ENCODE measurements around the gene LMO7. TPM values are rescaled to one million over a fixed set of nuclear protein-coding genes. Genes with fewer than 3 reads are reported as not detected.

Gene LMO7
- total and polyA plus RNA-seq, 4 donors = 75.9 to 679 (median 214) TPM

DNA sequence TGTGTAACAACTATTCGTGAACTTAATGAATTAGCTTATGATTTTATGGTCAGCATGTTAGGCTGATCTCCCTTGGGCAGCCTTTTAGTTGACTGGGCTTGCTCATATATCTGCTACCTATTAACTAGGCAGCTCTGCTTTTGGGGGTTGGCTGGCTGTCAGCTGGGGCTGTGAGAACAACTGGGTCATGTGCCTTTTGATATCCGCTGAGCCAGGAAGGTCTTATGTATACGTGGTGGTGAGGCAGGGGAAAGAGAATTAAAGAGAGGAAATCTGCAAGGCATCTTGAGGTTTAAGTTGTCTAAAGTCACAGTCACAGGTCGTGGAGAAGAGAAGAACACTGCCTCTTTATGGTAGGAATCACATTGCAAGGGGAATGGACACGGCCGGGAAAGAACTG, 206.9 kb downstream of the LMO7 start:
- H3K36me3 ChIP-seq (ENCODE audit: control insufficient read depth in 4 of 4, insufficient read depth in 4 of 4, low read length in 4 of 4) = peaks cover 11 to 22% (median 14%) of the 10 kb centered on the region in 4 donors
- 86% methylated on average over 6 of the region's 6 CpGs for WGBS, 2 donors

DNA sequence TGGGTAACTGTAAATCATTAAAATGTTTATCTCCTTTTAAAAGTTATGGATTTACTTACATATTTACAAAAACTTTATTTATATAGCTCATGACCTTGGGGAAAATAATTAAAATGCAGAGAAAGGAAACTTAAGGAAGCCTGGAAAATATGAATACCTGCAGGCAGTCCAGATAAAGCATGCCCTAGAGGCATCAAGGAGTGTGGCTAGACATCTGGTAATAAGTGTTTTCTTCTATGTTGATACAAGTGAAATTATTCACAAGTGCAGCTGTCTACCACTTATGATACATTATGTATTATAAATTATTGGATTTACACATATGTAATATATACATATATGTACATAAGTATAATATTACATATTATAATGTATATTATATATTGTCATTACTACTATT, 207.9 kb downstream of the LMO7 start:
- TF ChIP-seq, protein P1, sequence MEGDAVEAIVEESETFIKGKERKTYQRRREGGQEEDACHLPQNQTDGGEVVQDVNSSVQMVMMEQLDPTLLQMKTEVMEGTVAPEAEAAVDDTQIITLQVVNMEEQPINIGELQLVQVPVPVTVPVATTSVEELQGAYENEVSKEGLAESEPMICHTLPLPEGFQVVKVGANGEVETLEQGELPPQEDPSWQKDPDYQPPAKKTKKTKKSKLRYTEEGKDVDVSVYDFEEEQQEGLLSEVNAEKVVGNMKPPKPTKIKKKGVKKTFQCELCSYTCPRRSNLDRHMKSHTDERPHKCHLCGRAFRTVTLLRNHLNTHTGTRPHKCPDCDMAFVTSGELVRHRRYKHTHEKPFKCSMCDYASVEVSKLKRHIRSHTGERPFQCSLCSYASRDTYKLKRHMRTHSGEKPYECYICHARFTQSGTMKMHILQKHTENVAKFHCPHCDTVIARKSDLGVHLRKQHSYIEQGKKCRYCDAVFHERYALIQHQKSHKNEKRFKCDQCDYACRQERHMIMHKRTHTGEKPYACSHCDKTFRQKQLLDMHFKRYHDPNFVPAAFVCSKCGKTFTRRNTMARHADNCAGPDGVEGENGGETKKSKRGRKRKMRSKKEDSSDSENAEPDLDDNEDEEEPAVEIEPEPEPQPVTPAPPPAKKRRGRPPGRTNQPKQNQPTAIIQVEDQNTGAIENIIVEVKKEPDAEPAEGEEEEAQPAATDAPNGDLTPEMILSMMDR (IDR thresholded peaks at IDR 0.05; ENCODE audit: control extremely low read depth, extremely low read depth) = no peak
- Histone ChIP-seq H3K4me3 (no peak overlapping the region), H3K27me3 (ENCODE audit: control insufficient read depth in 3 of 3, insufficient read depth in 3 of 3, low read length in 2 of 3) (no peaks in the 10 kb centered on the region), H3K9ac (ENCODE audit: insufficient read depth in 1 of 2, low read length in 2 of 2) (no peak overlapping the region), H3K9me3 (ENCODE audit: control insufficient read depth in 4 of 4, insufficient read depth in 3 of 4, low read length in 3 of 4) (no peaks in the 10 kb centered on the region), H3K27ac (ENCODE audit: low read depth in 1 of 2, low read length in 1 of 2) (no peak overlapping the region), H3K36me3 (ENCODE audit: control insufficient read depth in 4 of 4, insufficient read depth in 4 of 4, low read length in 4 of 4) (peaks cover 10 to 27% (median 14%) of the 10 kb centered on the region in 4 donors), H3K4me1 (ENCODE audit: control insufficient read depth in 5 of 5, insufficient read depth in 5 of 5, low read length in 5 of 5) (peaks cover 0 to 2% (median 0%) of the 10 kb centered on the region in 5 donors)
- ATAC-seq (ENCODE audit: insufficient read depth, low FRiP score) (no peak), DNase-seq (no peak)

More for the DNA sequence above, 206.9 kb downstream of the LMO7 start:
- Histone ChIP-seq H3K9ac (ENCODE audit: insufficient read depth in 1 of 2, low read length in 2 of 2) (no peak overlapping the region), H3K9me3 (ENCODE audit: control insufficient read depth in 4 of 4, insufficient read depth in 3 of 4, low read length in 3 of 4) (no peaks in the 10 kb centered on the region), H3K27ac (ENCODE audit: low read depth in 1 of 2, low read length in 1 of 2) (peak overlapping the region in 1 of 2 donors; percentile 1), H3K27me3 (ENCODE audit: control insufficient read depth in 3 of 3, insufficient read depth in 3 of 3, low read length in 2 of 3) (no peaks in the 10 kb centered on the region), H3K4me1 (ENCODE audit: control insufficient read depth in 5 of 5, insufficient read depth in 5 of 5, low read length in 5 of 5) (peaks cover 0 to 2% (median 0%) of the 10 kb centered on the region in 5 donors), H3K4me3 (no peak overlapping the region)
- ATAC-seq (ENCODE audit: insufficient read depth, low FRiP score) (no peak), DNase-seq (no peak)
- TF ChIP-seq, protein P1 (IDR thresholded peaks at IDR 0.05; ENCODE audit: control extremely low read depth, extremely low read depth) = no peak

DNA sequence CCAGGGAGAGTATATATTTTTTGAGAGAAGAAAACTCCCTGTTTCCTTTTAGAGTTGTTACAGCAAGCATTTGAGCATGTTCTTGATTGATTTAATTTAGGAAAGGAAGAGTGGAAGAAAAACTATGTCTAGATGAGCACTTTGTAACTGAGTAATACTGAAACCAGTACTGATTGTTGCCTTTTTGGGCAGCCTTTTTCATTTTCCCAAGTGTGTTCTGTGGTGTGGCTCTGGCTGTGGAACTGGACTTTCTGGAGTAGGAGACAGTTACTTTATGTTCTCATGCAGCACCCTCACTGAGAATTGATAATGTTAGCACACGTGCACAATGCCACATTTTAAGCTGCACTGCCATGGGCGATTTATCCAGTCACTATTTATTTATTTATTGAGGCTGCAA, 211.5 kb downstream of the LMO7 start:
- no peak for DNase-seq
- Histone ChIP-seq H3K27ac (ENCODE audit: low read depth in 1 of 2, low read length in 1 of 2) (no peak overlapping the region), H3K9me3 (ENCODE audit: control insufficient read depth in 4 of 4, insufficient read depth in 3 of 4, low read length in 3 of 4) (peaks cover 0 to 2% (median 0%) of the 10 kb centered on the region in 4 donors), H3K36me3 (ENCODE audit: control insufficient read depth in 4 of 4, insufficient read depth in 4 of 4, low read length in 4 of 4) (peaks cover 7 to 17% (median 10%) of the 10 kb centered on the region in 4 donors), H3K9ac (ENCODE audit: insufficient read depth in 1 of 2, low read length in 2 of 2) (no peak overlapping the region), H3K27me3 (ENCODE audit: control insufficient read depth in 3 of 3, insufficient read depth in 3 of 3, low read length in 2 of 3) (no peaks in the 10 kb centered on the region), H3K4me1 (ENCODE audit: control insufficient read depth in 5 of 5, insufficient read depth in 5 of 5, low read length in 5 of 5) (peaks cover 0 to 2% (median 0%) of the 10 kb centered on the region in 5 donors), H3K4me3 (no peak overlapping the region)
- WGBS, 2 donors = 96 to 100% methylated on average over 2 of the region's 2 CpGs
- TF ChIP-seq, protein P1 (IDR thresholded peaks at IDR 0.05; ENCODE audit: control extremely low read depth, extremely low read depth) = no peak
- no peak for ATAC-seq (ENCODE audit: insufficient read depth, low FRiP score)

DNA sequence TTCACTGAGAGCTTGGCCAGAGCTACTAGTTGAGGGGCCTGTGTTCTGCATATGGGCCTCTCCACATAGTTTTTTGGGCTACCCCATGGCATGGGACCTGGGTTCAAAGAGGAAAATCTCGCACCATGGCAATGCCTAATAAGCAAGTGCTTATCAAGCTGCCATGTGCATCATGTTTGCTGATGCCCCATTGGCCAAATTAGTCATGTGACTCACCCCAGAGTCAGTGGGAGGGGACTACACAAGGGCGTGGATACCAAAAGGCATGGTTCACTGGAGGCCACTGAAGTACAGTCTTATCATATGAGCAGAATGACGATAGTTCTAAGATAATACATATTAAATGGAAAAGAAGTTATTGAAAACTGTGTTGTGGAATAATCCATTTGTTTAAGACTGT, 214.8 kb downstream of the LMO7 start:
- TF ChIP-seq, protein P1 (IDR thresholded peaks at IDR 0.05; ENCODE audit: control extremely low read depth, extremely low read depth) = no peak
- H3K4me3 ChIP-seq = no peak overlapping the region
- 92% methylated on average over 3 of the region's 3 CpGs for WGBS, 2 donors

More for the DNA sequence above, 214.8 kb downstream of the LMO7 start:
- no peak for DNase-seq
- H3K27me3 ChIP-seq (ENCODE audit: control insufficient read depth in 3 of 3, insufficient read depth in 3 of 3, low read length in 2 of 3) = no peaks in the 10 kb centered on the region
- H3K9ac ChIP-seq (ENCODE audit: insufficient read depth in 1 of 2, low read length in 2 of 2) = no peak overlapping the region
- peaks cover 0 to 20% (median 6%) of the 10 kb centered on the region in 4 donors for H3K36me3 ChIP-seq (ENCODE audit: control insufficient read depth in 4 of 4, insufficient read depth in 4 of 4, low read length in 4 of 4)
- peaks cover 0 to 4% (median 0%) of the 10 kb centered on the region in 5 donors for H3K4me1 ChIP-seq (ENCODE audit: control insufficient read depth in 5 of 5, insufficient read depth in 5 of 5, low read length in 5 of 5)
- H3K27ac ChIP-seq (ENCODE audit: low read depth in 1 of 2, low read length in 1 of 2) = no peak overlapping the region
- ATAC-seq (ENCODE audit: insufficient read depth, low FRiP score) = no peak
- H3K9me3 ChIP-seq (ENCODE audit: control insufficient read depth in 4 of 4, insufficient read depth in 3 of 4, low read length in 3 of 4) = peaks cover 0 to 2% (median 0%) of the 10 kb centered on the region in 4 donors

All from lung (tissue), 12 donors.